Measurements from ENCODE around the gene CMTM3. TPM values are rescaled to one million over a fixed set of nuclear protein-coding genes. Genes with fewer than 3 reads are reported as not detected.

Gene CMTM3
- total and polyA plus RNA-seq, 9 of the 15 experiments (the other 6 are each of a cell fraction or from before 2014, with no cell fraction given) = 4.6 to 33.4 (median 17.5) TPM

- TF ChIP-seq AFF1 (IDR thresholded peaks at IDR 0.05; ENCODE audit: low read depth in 1 of 2, partially characterized antibody in 2 of 2) = no peak
- TF ChIP-seq MEF2D (tag; conservative IDR thresholded peaks at IDR 0.05; ENCODE audit: low read depth) = 0 out of 2 replicates have a peak, but pooled peaks have one; percentile 69
- no peak for TF ChIP-seq ZNF124 (CRISPR knock-in tag; IDR thresholded peaks at IDR 0.05)
- TF ChIP-seq SRSF1 (IDR thresholded peaks at IDR 0.05; ENCODE audit: low read depth, low read length) = no peak
- TF ChIP-seq ZBTB17 (CRISPR knock-in tag; IDR thresholded peaks at IDR 0.05) = 0 out of 2 replicates have a peak, but pooled peaks have one; percentile 41
- TF ChIP-seq MAFK (IDR thresholded peaks at IDR 0.05; ENCODE audit: low read length) = no peak
- no peak for TF ChIP-seq BCLAF1 (IDR thresholded peaks at IDR 0.05; ENCODE audit: borderline replicate concordance in 1 of 2, control insufficient read depth in 1 of 2, low read depth in 2 of 2, low read length in 1 of 2)
- TF ChIP-seq HEY1 (CRISPR knock-in tag; IDR thresholded peaks at IDR 0.05; ENCODE audit: borderline replicate concordance) = no peak; the same call in 1 of the 2 replicates
- TF ChIP-seq HBP1 (CRISPR knock-in tag; IDR thresholded peaks at IDR 0.05) = no peak
- no peak for TF ChIP-seq RBM25 (IDR thresholded peaks at IDR 0.05; ENCODE audit: low read depth, low read length, severe bottlenecking)
- no peak; the same call in 1 of the 2 replicates for TF ChIP-seq MTA1 (IDR thresholded peaks at IDR 0.05; ENCODE audit: borderline replicate concordance)
- peak; percentile 33 for TF ChIP-seq PCBP1 (IDR thresholded peaks at IDR 0.05; ENCODE audit: low read depth, low read length, poor library complexity, severe bottlenecking)
- TF ChIP-seq NFIX (CRISPR knock-in tag; IDR thresholded peaks at IDR 0.05; ENCODE audit: low read depth) = peak; percentile 19; the same call in 1 of the 2 replicates
- no peak for TF ChIP-seq CLOCK (CRISPR knock-in tag; IDR thresholded peaks at IDR 0.05; ENCODE audit: borderline replicate concordance)
Observed at GRCh38 chr16:66603537-66604375, 748 bp upstream of the CMTM3 start (continued).
